ENCODE data around the gene HCN4.

DNA sequence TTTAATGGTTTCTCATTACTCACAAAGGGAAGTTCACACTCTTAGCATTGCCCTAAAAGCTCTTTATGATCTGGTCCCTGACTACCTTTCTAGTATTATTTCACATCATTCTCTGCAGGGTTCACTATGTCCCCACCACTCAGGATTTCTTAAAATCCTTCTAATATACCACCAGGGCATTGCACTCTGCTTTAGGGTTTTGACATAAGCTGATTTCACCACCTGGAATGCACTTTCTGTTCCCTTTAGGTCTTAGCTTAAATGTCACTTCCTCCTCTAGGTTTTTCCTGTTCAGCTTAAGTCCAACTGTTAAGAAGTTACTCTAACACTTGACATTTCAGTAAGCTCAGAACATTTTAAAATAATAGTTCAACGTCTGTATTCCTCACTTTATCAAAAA is 81.7 kb downstream of the HCN4 start:
- TF ChIP-seq CTCF (IDR thresholded peaks at IDR 0.05; ENCODE audit: poor library complexity) (no peak), EZH2 (IDR thresholded peaks at IDR 0.05; ENCODE audit: borderline replicate concordance) (no peak), EZH2phosphoT487 (IDR thresholded peaks at IDR 0.05; ENCODE audit: low read depth, severe bottlenecking, unreplicated experiment) (no peak)
